Liver (tissue), 9 donors: ENCODE measurements around the gene AP5M1. TPM values are rescaled to one million over a fixed set of nuclear protein-coding genes. Genes with fewer than 3 reads are reported as not detected.

ENCODE experiments used
- DNase-seq: peaks from one replicate; pipeline ENCODE4 v3.0.0-alpha.2; 2017; ENCODE audit warnings: low spot score
- H3K27ac ChIP-seq, 2 donors: one replicate each; pipeline ENCODE4 v1.7.0; 2013; ENCODE audit warnings: inconsistent platforms in 2 of 2, low read length in 2 of 2, control low read depth in 1 of 2, low read depth in 1 of 2, mild to moderate bottlenecking in 1 of 2
- H3K27me3 ChIP-seq, 4 donors: one replicate each; pipeline versions ENCODE4 v1.6.1 to v1.7.0; 2013; ENCODE audit warnings: low read length in 3 of 4, inconsistent platforms in 1 of 4, mild to moderate bottlenecking in 1 of 4, moderate library complexity in 1 of 4; ENCODE audit not compliant: control insufficient read depth in 4 of 4, insufficient read depth in 4 of 4
- H3K36me3 ChIP-seq, 4 donors: one replicate each; pipeline versions ENCODE4 v1.6.1 to v1.7.0; 2013; ENCODE audit warnings: low read length in 3 of 4, mild to moderate bottlenecking in 3 of 4, low read depth in 1 of 4, moderate library complexity in 1 of 4; ENCODE audit not compliant: control insufficient read depth in 4 of 4, insufficient read depth in 3 of 4
- H3K4me1 ChIP-seq, 4 donors: one replicate each; pipeline versions ENCODE4 v1.6.1 to v1.7.0; 2013; ENCODE audit warnings: low read length in 3 of 4, mild to moderate bottlenecking in 3 of 4, moderate library complexity in 1 of 4; ENCODE audit not compliant: control insufficient read depth in 4 of 4, insufficient read depth in 4 of 4
- H3K4me3 ChIP-seq, 3 donors: one replicate each; pipeline versions ENCODE4 v1.6.1 to v1.7.0; 2013; ENCODE audit warnings: low read length in 3 of 3, control low read depth in 1 of 3, low read depth in 1 of 3, mild to moderate bottlenecking in 1 of 3
- H3K9ac ChIP-seq, 2 donors: one replicate each; pipeline ENCODE4 v1.7.0; 2013; ENCODE audit warnings: low read length in 2 of 2, mild to moderate bottlenecking in 2 of 2, moderate library complexity in 2 of 2, control low read depth in 1 of 2, low read depth in 1 of 2
- H3K9me3 ChIP-seq, 4 donors: one replicate each; pipeline versions ENCODE4 v1.6.1 to v1.7.0; 2013; ENCODE audit warnings: low read length in 3 of 4; ENCODE audit not compliant: control insufficient read depth in 4 of 4
- EGR1 ChIP-seq, 2 donors: IDR thresholded peaks; 2 replicates each; pipeline ENCODE4 v1.6.1; 2016 to 2018; ENCODE audit warnings: antibody characterized with exemption in 2 of 2, low read depth in 2 of 2
- FOXA2 ChIP-seq: IDR thresholded peaks from 2 replicates; pipeline ENCODE4 v1.6.1; 2016; ENCODE audit warnings: antibody characterized with exemption
- GABPA ChIP-seq, 2 donors: IDR thresholded peaks in 1 of 2; conservative IDR thresholded peaks in 1 of 2; 2 replicates each; pipeline ENCODE4 v1.6.1; 2016; ENCODE audit warnings: antibody characterized with exemption in 2 of 2, mild to moderate bottlenecking in 1 of 2, moderate library complexity in 1 of 2
- HNF4G ChIP-seq: IDR thresholded peaks from 2 replicates; pipeline ENCODE4 v1.6.1; 2016; ENCODE audit warnings: antibody characterized with exemption
- JUND ChIP-seq, 2 donors: IDR thresholded peaks; 2 replicates each; pipeline ENCODE4 v1.6.1; 2016; ENCODE audit warnings: antibody characterized with exemption in 2 of 2
- MAX ChIP-seq: IDR thresholded peaks from 2 replicates; pipeline ENCODE4 v1.6.1; 2016; ENCODE audit warnings: antibody characterized with exemption
- RAD21 ChIP-seq, 2 donors: IDR thresholded peaks; 2 replicates each; pipeline ENCODE4 v1.6.1; 2016; ENCODE audit warnings: antibody characterized with exemption in 2 of 2, mild to moderate bottlenecking in 2 of 2
- RXRA ChIP-seq, 2 donors: IDR thresholded peaks; 2 replicates each; pipeline ENCODE4 v1.6.1; 2017 to 2018; ENCODE audit warnings: antibody characterized with exemption in 2 of 2, mild to moderate bottlenecking in 1 of 2
- YY1 ChIP-seq: IDR thresholded peaks from 2 replicates; pipeline ENCODE4 v1.6.1; 2016; ENCODE audit warnings: antibody characterized with exemption, mild to moderate bottlenecking
- ZBTB33 ChIP-seq: IDR thresholded peaks from 2 replicates; pipeline ENCODE4 v1.6.1; 2016; ENCODE audit warnings: antibody characterized with exemption
- WGBS: extraction: QIAGEN DNeasy Blood & Tissue Kit; methylation state at CpG from one replicate; pipeline ENCODE4 v1.1.7; 2013; 5-methylcytosine and 5-hydroxymethylcytosine counted together
- polyA plus RNA-seq, 2 donors: library from polyadenylated mRNA; stranded (reverse) in 1 of 2; unstranded in 1 of 2; fragments of 200-250 nt in 1 of 2; fragments of >200 nt in 1 of 2; fragmentation: Nextera tagmentation in 1 of 2; extraction: Ambion mirVana in 1 of 2; gene quantifications; one replicate each; pipeline versions ENCODE4 v1.2.1 to v1.2.3, GENCODE V29; 2013 to 2015
- total RNA-seq, 2 donors: library from RNA; depleted of rRNA; stranded (reverse); fragments of >200 nt; gene quantifications; one replicate each; pipeline ENCODE4 v1.2.3, GENCODE V29; 2014
- TF ChIP-seq, protein P1 (sequence below): fragments of 150-350 bp; IDR thresholded peaks from 2 replicates; pipeline ENCODE4 v1.5.1; 2017; ENCODE audit warnings: improper control_type of control experiment, low read depth, low read length; ENCODE audit not compliant: missing input control
- donor health status: healthy.
- donor health status: healthy.
- donor health status: healthy.
- donor health status: healthy.
- donor health status: healthy.

Gene AP5M1
- total and polyA plus RNA-seq, 4 donors: 11.8 to 17.5 (median 14.5) TPM

DNA sequence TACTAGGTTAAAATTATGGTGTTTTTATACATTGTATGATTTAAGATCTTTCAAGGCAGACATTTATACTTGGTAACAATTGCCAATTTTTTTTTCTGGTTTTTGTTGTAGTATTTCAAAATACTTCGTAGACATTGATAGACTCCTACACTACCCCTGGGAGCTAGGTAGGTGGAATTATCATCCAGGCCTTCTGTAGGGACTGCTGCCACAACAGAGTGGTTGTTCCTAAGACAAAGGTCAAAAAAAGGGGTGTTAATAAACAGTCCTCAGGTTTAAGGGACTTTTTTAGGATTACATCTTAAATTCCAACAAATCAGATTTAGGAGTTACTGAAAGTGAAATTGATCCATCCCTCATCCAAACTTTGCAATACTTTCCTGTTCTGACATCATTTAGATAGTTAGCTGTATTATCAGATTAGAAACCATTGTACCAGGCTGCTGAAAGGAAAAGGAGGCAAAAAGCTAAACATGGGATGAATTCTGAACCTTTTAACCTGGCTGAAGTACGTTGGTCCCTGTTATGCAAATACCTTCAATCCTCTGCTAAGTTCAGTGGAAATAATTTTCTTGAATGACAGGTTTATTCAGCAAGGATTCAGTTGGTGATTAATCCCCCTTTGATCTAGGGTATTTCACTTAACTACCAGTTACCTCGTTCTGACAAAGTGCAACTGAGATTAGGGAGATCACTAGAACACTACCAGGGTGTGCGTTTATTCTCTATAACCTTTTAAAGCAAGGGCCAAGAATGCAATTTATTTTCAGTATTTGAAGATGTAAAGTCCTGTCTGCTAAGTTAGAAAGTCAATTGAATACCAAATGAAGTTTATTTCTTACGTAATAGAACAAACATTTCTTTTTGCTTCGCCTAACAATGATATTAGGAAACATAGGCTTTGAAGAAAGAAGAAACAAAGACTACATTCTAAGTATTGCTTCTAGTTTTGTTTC lies 23.2 kb downstream of the AP5M1 start:
- no peak overlapping the region for H3K4me3 ChIP-seq
- peaks cover 0 to 2% (median under 1%) of the 10 kb centered on the region in 4 donors for H3K4me1 ChIP-seq
- no peaks in the 10 kb centered on the region for H3K9me3 ChIP-seq
- WGBS: 40% methylated on average over 6 of the region's 6 CpGs
- no peak overlapping the region for H3K27ac ChIP-seq
- no peak overlapping the region for H3K9ac ChIP-seq
- peak; percentile 16 for TF ChIP-seq MAX
- no peak for TF ChIP-seq YY1
- no peak for TF ChIP-seq RAD21 (IDR thresholded peaks at IDR 0.05)
- TF ChIP-seq HNF4G: no peak
- no peak for TF ChIP-seq FOXA2
- no peaks in the 10 kb centered on the region for H3K27me3 ChIP-seq
- DNase-seq: no peak
- H3K36me3 ChIP-seq: peaks cover 2 to 11% (median 7%) of the 10 kb centered on the region in 4 donors

GRCh38 chr14:57293866-57294837 lies 25.4 kb downstream of the AP5M1 start:
- TF ChIP-seq GABPA (IDR thresholded peaks at IDR 0.05 in 1 of 2, conservative IDR thresholded peaks at IDR 0.05 in 1 of 2): no peak
- TF ChIP-seq JUND (IDR thresholded peaks at IDR 0.05): no peak
- TF ChIP-seq, protein P1, sequence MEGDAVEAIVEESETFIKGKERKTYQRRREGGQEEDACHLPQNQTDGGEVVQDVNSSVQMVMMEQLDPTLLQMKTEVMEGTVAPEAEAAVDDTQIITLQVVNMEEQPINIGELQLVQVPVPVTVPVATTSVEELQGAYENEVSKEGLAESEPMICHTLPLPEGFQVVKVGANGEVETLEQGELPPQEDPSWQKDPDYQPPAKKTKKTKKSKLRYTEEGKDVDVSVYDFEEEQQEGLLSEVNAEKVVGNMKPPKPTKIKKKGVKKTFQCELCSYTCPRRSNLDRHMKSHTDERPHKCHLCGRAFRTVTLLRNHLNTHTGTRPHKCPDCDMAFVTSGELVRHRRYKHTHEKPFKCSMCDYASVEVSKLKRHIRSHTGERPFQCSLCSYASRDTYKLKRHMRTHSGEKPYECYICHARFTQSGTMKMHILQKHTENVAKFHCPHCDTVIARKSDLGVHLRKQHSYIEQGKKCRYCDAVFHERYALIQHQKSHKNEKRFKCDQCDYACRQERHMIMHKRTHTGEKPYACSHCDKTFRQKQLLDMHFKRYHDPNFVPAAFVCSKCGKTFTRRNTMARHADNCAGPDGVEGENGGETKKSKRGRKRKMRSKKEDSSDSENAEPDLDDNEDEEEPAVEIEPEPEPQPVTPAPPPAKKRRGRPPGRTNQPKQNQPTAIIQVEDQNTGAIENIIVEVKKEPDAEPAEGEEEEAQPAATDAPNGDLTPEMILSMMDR: peak; percentile 19
- TF ChIP-seq RAD21 (IDR thresholded peaks at IDR 0.05): peak; percentile 60 to 62
- no peak for TF ChIP-seq YY1
- TF ChIP-seq ZBTB33: no peak
- no peak for TF ChIP-seq EGR1 (IDR thresholded peaks at IDR 0.05; ENCODE audit: low read depth in 2 of 2)
- TF ChIP-seq RXRA (IDR thresholded peaks at IDR 0.05): no peak
- no peak for TF ChIP-seq HNF4G
- 97% methylated on average over 1 of the region's 1 CpG for WGBS
- H3K9me3 ChIP-seq: no peaks in the 10 kb centered on the region
- H3K36me3 ChIP-seq: peaks cover under 1 to 7% (median 4%) of the 10 kb centered on the region in 4 donors
- no peaks in the 10 kb centered on the region for H3K27me3 ChIP-seq
- no peak overlapping the region for H3K4me3 ChIP-seq
- H3K27ac ChIP-seq: no peak overlapping the region
- DNase-seq: no peak
- H3K4me1 ChIP-seq: peaks cover 0 to 2% (median under 1%) of the 10 kb centered on the region in 4 donors
- H3K9ac ChIP-seq: no peak overlapping the region
